K562 (cell line): Measurements from ENCODE around the gene WDR31. TPM values are rescaled to one million over a fixed set of nuclear protein-coding genes. Genes with fewer than 3 reads are reported as not detected.

Experiments used
- CBX1 ChIP-seq: sonication (generic); IDR thresholded peaks from 2 replicates; pipeline ENCODE4 v1.6.1; 2016; ENCODE audit warnings: antibody characterized with exemption, low read depth, mild to moderate bottlenecking
- E2F6 ChIP-seq, 2 experiments: IDR thresholded peaks; 2 replicates each; pipeline ENCODE4 v1.6.1; 2011; ENCODE audit warnings: borderline replicate concordance in 1 of 2, control low read depth in 1 of 2, low read depth in 1 of 2, low read length in 1 of 2, mild to moderate bottlenecking in 1 of 2, mixed read lengths in 1 of 2, moderate library complexity in 1 of 2; ENCODE audit not compliant: insufficient read depth in 1 of 2, insufficient read length in 1 of 2, poor library complexity in 1 of 2, severe bottlenecking in 1 of 2; ENCODE audit errors: extremely low read depth in 1 of 2
- FIP1L1 ChIP-seq: fragments of 200-400 bp; formaldehyde crosslinking; IDR thresholded peaks from 2 replicates; pipeline ENCODE4 v1.6.1; 2018; ENCODE audit warnings: mild to moderate bottlenecking, low read depth, low read length; ENCODE audit not compliant: poor library complexity, severe bottlenecking
- FOXK1 ChIP-seq: sonication (generic); formaldehyde crosslinking; IDR thresholded peaks from 2 replicates; pipeline ENCODE4 v1.8.0; 2022; ENCODE audit warnings: missing genetic modification reagents, mild to moderate bottlenecking, borderline replicate concordance
- GTF2F1 ChIP-seq: IDR thresholded peaks from 2 replicates; pipeline ENCODE4 v1.6.1; 2011; ENCODE audit warnings: low read depth, low read length, improper control_type of control experiment
- KAT7 ChIP-seq: sonication (generic); formaldehyde crosslinking; IDR thresholded peaks from 2 replicates; pipeline ENCODE4 v1.8.0; 2022; ENCODE audit warnings: missing genetic modification reagents, mild to moderate bottlenecking, borderline replicate concordance
- NR2F6 ChIP-seq: fragments of 450-650 bp; formaldehyde crosslinking; IDR thresholded peaks from 2 replicates; pipeline ENCODE4 v1.4.0; 2020; ENCODE audit warnings: mild to moderate bottlenecking
- NR4A1 ChIP-seq, 2 experiments: fragments of 250-450 bp in 1 of 2; fragments of 450-650 bp in 1 of 2; sonication (Bioruptor Pico) in 1 of 2; IDR thresholded peaks; 2 replicates each; pipeline versions ENCODE4 v1.4.0 to v1.6.1; 2016 to 2020; ENCODE audit warnings: mild to moderate bottlenecking in 2 of 2, missing compliant biosample characterization in 1 of 2, missing genetic modification characterization in 1 of 2, moderate library complexity in 1 of 2
- PRDM10 ChIP-seq: fragments of 450-650 bp; IDR thresholded peaks from 2 replicates; pipeline ENCODE4 v1.6.1; 2018; ENCODE audit not compliant: partially characterized antibody
- RBM15 ChIP-seq: fragments of 200-400 bp; formaldehyde crosslinking; IDR thresholded peaks from 2 replicates; pipeline ENCODE4 v1.6.1; 2018; ENCODE audit warnings: mild to moderate bottlenecking, low read length, moderate library complexity; ENCODE audit not compliant: insufficient read depth
- RBM39 ChIP-seq: fragments of 200-400 bp; formaldehyde crosslinking; optimal IDR thresholded peaks from 2 replicates; pipeline ENCODE3; 2018; ENCODE audit warnings: low read depth, low read length
- SIN3A ChIP-seq, 2 experiments: fragments of 150-350 bp in 1 of 2; IDR thresholded peaks; 2 replicates each; pipeline ENCODE4 v1.6.1; 2011 to 2016; ENCODE audit warnings: borderline replicate concordance in 2 of 2, low read depth in 2 of 2, low read length in 2 of 2, mild to moderate bottlenecking in 2 of 2, moderate library complexity in 2 of 2; ENCODE audit not compliant: control insufficient read depth in 1 of 2
- SMARCE1 ChIP-seq: fragments of 450-650 bp; IDR thresholded peaks from 2 replicates; pipeline ENCODE4 v1.7.1; 2016; ENCODE audit warnings: mild to moderate bottlenecking
- SNIP1 ChIP-seq: fragments of 450-650 bp; IDR thresholded peaks from 2 replicates; pipeline ENCODE4 v1.7.1; 2017; ENCODE audit warnings: low read depth, mild to moderate bottlenecking
- SRSF9 ChIP-seq: fragments of 200-400 bp; formaldehyde crosslinking; IDR thresholded peaks from 2 replicates; pipeline ENCODE4 v1.6.1; 2017; ENCODE audit warnings: low read depth, low read length, borderline replicate concordance
- TRIM24 ChIP-seq, 2 experiments: fragments of 450-650 bp; IDR thresholded peaks; 2 replicates each; pipeline ENCODE4 v1.6.1; 2016
- ZNF282 ChIP-seq: sonication (generic); formaldehyde crosslinking; IDR thresholded peaks from 2 replicates; pipeline ENCODE4 v1.8.1; 2023; ENCODE audit warnings: missing genetic modification reagents
- ZNF408 ChIP-seq: fragments of 250-450 bp; sonication (Bioruptor Pico); IDR thresholded peaks from 2 replicates; pipeline ENCODE4 v1.4.0; 2020; ENCODE audit warnings: low read depth, mild to moderate bottlenecking, moderate library complexity
- ZNF431 ChIP-seq: sonication (generic); formaldehyde crosslinking; IDR thresholded peaks from 2 replicates; pipeline ENCODE4 v1.8.0; 2022; ENCODE audit warnings: mild to moderate bottlenecking, missing genetic modification reagents
- ZNF696 ChIP-seq: fragments of 250-450 bp; sonication (Bioruptor Pico); conservative IDR thresholded peaks from 2 replicates; pipeline ENCODE4 v1.4.0; 2020; ENCODE audit warnings: mild to moderate bottlenecking, moderate library complexity
- polyA plus RNA-seq, 8 experiments: library from polyadenylated mRNA; depleted of rRNA in 4 of 8; stranded (reverse) in 5 of 8; unstranded in 3 of 8; fragments of >200 nt; fragmentation: Nextera tagmentation in 2 of 8; fragmentation: Illumina TruSeq in 1 of 8; extraction: Ambion mirVana in 2 of 8; extraction: Trizol in 1 of 8; gene quantifications; 2 replicates each; pipeline versions ENCODE4 v1.2.1 to v1.2.3, GENCODE V29; 2011 to 2014; ENCODE audit warnings: inconsistent platforms in 1 of 8, missing spikeins in 1 of 8
- total RNA-seq, 7 experiments: library from RNA; depleted of rRNA in 6 of 7; stranded (reverse); fragments of >200 nt in 6 of 7; fragmentation: Illumina TruSeq in 2 of 7; extraction: Trizol in 2 of 7; gene quantifications; 2 replicates each; pipeline versions ENCODE4 v1.2.1 to v1.2.3, GENCODE V29; 2011 to 2021; ENCODE audit warnings: low replicate concordance in 1 of 7
- TF ChIP-seq, protein P1 (sequence below): fragments of 450-650 bp; formaldehyde crosslinking; IDR thresholded peaks from 2 replicates; pipeline ENCODE4 v1.4.0; 2022; ENCODE audit warnings: mild to moderate bottlenecking, moderate library complexity

Gene WDR31
- total and polyA plus RNA-seq, 9 of the 15 experiments (the other 6 are each of a cell fraction or from before 2014, with no cell fraction given): 0.35 to 1.8 (median 0.95) TPM

DNA sequence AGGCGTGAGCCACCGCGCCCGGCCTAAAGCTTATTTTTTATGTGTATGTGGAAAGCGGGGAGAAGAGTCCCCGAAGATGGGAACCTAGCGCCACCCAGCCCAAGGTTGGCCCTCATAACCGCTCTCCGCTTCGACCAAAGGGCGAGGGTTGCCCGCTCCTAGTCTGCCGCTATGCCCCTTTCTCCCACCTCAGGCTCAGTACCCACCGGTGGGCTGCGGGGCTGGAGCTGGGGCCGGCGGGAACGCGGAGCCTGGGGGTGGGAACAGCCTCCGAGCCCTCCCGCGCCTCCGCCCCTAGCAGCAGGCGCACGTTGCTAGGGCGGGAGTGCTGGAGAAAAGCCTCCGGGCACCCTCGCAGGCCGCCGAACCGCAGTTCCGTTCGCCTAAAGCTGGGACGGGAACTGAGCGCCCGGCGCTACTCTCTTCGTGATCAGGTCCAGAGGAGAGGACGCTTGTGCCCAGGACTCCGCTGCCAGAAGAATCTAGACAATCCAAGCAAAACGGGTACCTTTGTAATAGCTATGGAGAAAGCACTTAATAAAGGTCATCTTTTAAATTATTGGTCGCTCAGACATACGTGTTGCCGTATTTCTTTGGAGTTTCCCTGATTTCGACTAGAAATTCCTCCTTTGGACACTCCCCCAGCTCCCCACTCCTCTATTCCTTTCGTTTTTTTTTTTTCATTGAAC, at the start of gene WDR31 (continued):
- peak; percentile 64 to 75 for TF ChIP-seq E2F6 (IDR thresholded peaks at IDR 0.05; ENCODE audit: borderline replicate concordance in 1 of 2, extremely low read depth in 1 of 2, insufficient read depth in 1 of 2, insufficient read length in 1 of 2, low read depth in 1 of 2, low read length in 1 of 2, poor library complexity in 1 of 2, severe bottlenecking in 1 of 2)
- no peak for TF ChIP-seq NR2F6 (CRISPR knock-in tag)
- TF ChIP-seq RBM39: no peak
- TF ChIP-seq ZNF431 (CRISPR knock-in tag): no peak
- peak; percentile 56 for TF ChIP-seq PRDM10
- no peak for TF ChIP-seq SRSF9
- no peak for TF ChIP-seq SNIP1
- peak; percentile 80; the same call in 1 of the 2 replicates for TF ChIP-seq KAT7 (CRISPR knock-in tag)
- no peak for TF ChIP-seq SMARCE1
- peak; percentile 79 for TF ChIP-seq CBX1
- peak; percentile 54 for TF ChIP-seq FIP1L1
- TF ChIP-seq NR4A1 (CRISPR knock-in tag; IDR thresholded peaks at IDR 0.05): no peak
- 0 out of 2 replicates have a peak, but pooled peaks have one; percentile 43 for TF ChIP-seq NR4A1 (tag; IDR thresholded peaks at IDR 0.05)
- TF ChIP-seq ZNF696 (CRISPR knock-in tag): no peak
- TF ChIP-seq, protein P1, sequence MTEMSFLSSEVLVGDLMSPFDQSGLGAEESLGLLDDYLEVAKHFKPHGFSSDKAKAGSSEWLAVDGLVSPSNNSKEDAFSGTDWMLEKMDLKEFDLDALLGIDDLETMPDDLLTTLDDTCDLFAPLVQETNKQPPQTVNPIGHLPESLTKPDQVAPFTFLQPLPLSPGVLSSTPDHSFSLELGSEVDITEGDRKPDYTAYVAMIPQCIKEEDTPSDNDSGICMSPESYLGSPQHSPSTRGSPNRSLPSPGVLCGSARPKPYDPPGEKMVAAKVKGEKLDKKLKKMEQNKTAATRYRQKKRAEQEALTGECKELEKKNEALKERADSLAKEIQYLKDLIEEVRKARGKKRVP: no peak
- 0 out of 2 replicates have a peak, but pooled peaks have one; percentile 44 for TF ChIP-seq GTF2F1
- peak in 1 of 2 experiments; percentile 98; a peak in 2 of 4 replicates for TF ChIP-seq TRIM24 (IDR thresholded peaks at IDR 0.05)
- TF ChIP-seq ZNF408 (CRISPR knock-in tag): no peak
- TF ChIP-seq SIN3A (IDR thresholded peaks at IDR 0.05; ENCODE audit: borderline replicate concordance in 2 of 2, control insufficient read depth in 1 of 2, low read depth in 2 of 2, low read length in 2 of 2): peak; percentile 90 to 95
- TF ChIP-seq RBM15: no peak
- no peak for TF ChIP-seq ZNF282 (CRISPR knock-in tag)
- no peak for TF ChIP-seq FOXK1 (CRISPR knock-in tag)
